Mesothelial cell of epicardium (in vitro differentiated cells): Measurements from ENCODE around the gene HELZ2. TPM values are rescaled to one million over a fixed set of nuclear protein-coding genes. Genes with fewer than 3 reads are reported as not detected.

ENCODE experiments used
- DNase-seq, 2 experiments: peaks; one replicate each; pipeline ENCODE4 v3.0.0; 2021; ENCODE audit warnings: low spot score in 2 of 2; ENCODE audit not compliant: unreplicated experiment in 2 of 2
- H3K27ac Mint-ChIP-seq: 2 replicates; pipeline ENCODE4 v1.8.0; 2021; ENCODE audit warnings: mixed read lengths
- H3K27me3 Mint-ChIP-seq: 2 replicates; pipeline ENCODE4 v1.8.0; 2021; ENCODE audit warnings: low read depth, mixed read lengths
- H3K36me3 Mint-ChIP-seq: 2 replicates; pipeline ENCODE4 v1.8.0; 2021; ENCODE audit warnings: mixed read lengths
- H3K4me1 Mint-ChIP-seq: 2 replicates; pipeline ENCODE4 v1.8.0; 2021; ENCODE audit warnings: mixed read lengths
- H3K4me3 Mint-ChIP-seq: 2 replicates; pipeline ENCODE4 v1.8.0; 2021; ENCODE audit warnings: mild to moderate bottlenecking, moderate library complexity, mixed read lengths
- H3K9me3 Mint-ChIP-seq: 2 replicates; pipeline ENCODE4 v1.8.0; 2021; ENCODE audit warnings: mixed read lengths
- CTCF ChIP-seq: fragments of 200-600 bp; sonication (generic); IDR thresholded peaks from one replicate; pipeline ENCODE4 v1.5.0; 2021; ENCODE audit warnings: antibody characterized with exemption; ENCODE audit not compliant: unreplicated experiment
- total RNA-seq: library from RNA; stranded (reverse); gene quantifications from 3 replicates; pipeline ENCODE4 v1.2.1, GENCODE V29; 2021

Gene HELZ2
- total RNA-seq: 35.1 to 44.4 TPM (median 40.0 TPM) in 3 replicates

GRCh38 chr20:63574156-63574828, at the start of gene HELZ2:
TSS of gene HELZ2 (minus strand) at chr20:63574239. CDS start at chr20:63572385, 1,854 bp downstream.
- TF ChIP-seq CTCF: no peak
- peak within 1 kb of the TSS; percentile 82 for H3K27ac Mint-ChIP-seq
- H3K4me3 Mint-ChIP-seq: peak within 1 kb of the TSS; percentile 78
- peaks cover 2% of the 10 kb centered on the region for H3K27me3 Mint-ChIP-seq
- DNase-seq: peak; percentile 49 to 66
- no peaks in the 10 kb centered on the region for H3K4me1 Mint-ChIP-seq
- no peaks in the 10 kb centered on the region for H3K36me3 Mint-ChIP-seq
- H3K9me3 Mint-ChIP-seq: no peaks in the 10 kb centered on the region

- DNase-seq: no peak
- no peak overlapping the region for H3K4me3 Mint-ChIP-seq
- no peak for TF ChIP-seq CTCF
- no peaks in the 10 kb centered on the region for H3K9me3 Mint-ChIP-seq
- no peak overlapping the region for H3K27ac Mint-ChIP-seq
- H3K4me1 Mint-ChIP-seq: peaks cover 2% of the 10 kb centered on the region
- H3K36me3 Mint-ChIP-seq: peaks cover 7% of the 10 kb centered on the region
- no peaks in the 10 kb centered on the region for H3K27me3 Mint-ChIP-seq
Measured at GRCh38 chr20:63622732-63623131, 48.7 kb upstream of the HELZ2 start.

- no peak overlapping the region for H3K27ac Mint-ChIP-seq
- no peaks in the 10 kb centered on the region for H3K27me3 Mint-ChIP-seq
- no peak overlapping the region for H3K4me3 Mint-ChIP-seq
Measured at GRCh38 chr20:63622096-63622495, 48.1 kb upstream of the HELZ2 start.

GRCh38 chr20:63620991-63621390, 47.0 kb upstream of the HELZ2 start:
- DNase-seq: no peak
- no peak for TF ChIP-seq CTCF
- Mint-ChIP-seq H3K27ac (no peak overlapping the region), H3K4me3 (no peak overlapping the region), H3K4me1 (peaks cover 2% of the 10 kb centered on the region), H3K27me3 (no peaks in the 10 kb centered on the region), H3K36me3 (peaks cover 14% of the 10 kb centered on the region), H3K9me3 (no peaks in the 10 kb centered on the region)

More at GRCh38 chr20:63622096-63622495, 48.1 kb upstream of the HELZ2 start:
- peaks cover 10% of the 10 kb centered on the region for H3K36me3 Mint-ChIP-seq
- no peak for DNase-seq
- H3K4me1 Mint-ChIP-seq: peaks cover 2% of the 10 kb centered on the region
- H3K9me3 Mint-ChIP-seq: no peaks in the 10 kb centered on the region
- no peak for TF ChIP-seq CTCF

GRCh38 chr20:63619505-63619904, 45.5 kb upstream of the HELZ2 start:
- no peak for TF ChIP-seq CTCF
- H3K4me1 Mint-ChIP-seq: no peaks in the 10 kb centered on the region
- DNase-seq: no peak
- H3K27ac Mint-ChIP-seq: no peak overlapping the region
- H3K9me3 Mint-ChIP-seq: no peaks in the 10 kb centered on the region
- H3K36me3 Mint-ChIP-seq: peaks cover 26% of the 10 kb centered on the region
- H3K4me3 Mint-ChIP-seq: no peak overlapping the region
- no peaks in the 10 kb centered on the region for H3K27me3 Mint-ChIP-seq
